Measurements from ENCODE around the gene RFX2.

The RFX2 gene

GRCh38 chr19:6126335-6126974, 16.2 kb upstream of the RFX2 start:
- H3K4me3 ChIP-seq = no peak overlapping the region
- H3K4me1 ChIP-seq = no peaks in the 10 kb centered on the region
- H3K27ac ChIP-seq = no peak overlapping the region
- H3K9ac ChIP-seq = no peak overlapping the region
- peaks cover 20 to 28% (median 22%) of the 10 kb centered on the region in 11 experiments for H3K9me3 ChIP-seq (replicated peaks in 1 of 11)
- no peaks in the 10 kb centered on the region for H4K20me1 ChIP-seq
- H3K36me3 ChIP-seq = no peaks in the 10 kb centered on the region
- no peaks in the 10 kb centered on the region for H3K27me3 ChIP-seq
- no peak overlapping the region for H3K4me2 ChIP-seq
- peak in 2 of 11 experiments; percentile 38 to 74; a peak in 4 of 22 replicates for TF ChIP-seq Cebpa-rat (IDR thresholded peaks at IDR 0.05)

- peaks cover 20 to 28% (median 22%) of the 10 kb centered on the region in 11 experiments for H3K9me3 ChIP-seq (replicated peaks in 1 of 11)
- no peak for TF ChIP-seq Cebpa-rat (IDR thresholded peaks at IDR 0.05)
- H3K4me1 ChIP-seq = peaks cover 0 to 5% (median under 1%) of the 10 kb centered on the region in 10 experiments; a peak in 7 of 20 replicates
- no peak overlapping the region for H3K9ac ChIP-seq
- no peaks in the 10 kb centered on the region for H4K20me1 ChIP-seq
- H3K4me3 ChIP-seq = no peak overlapping the region
- H3K27ac ChIP-seq = no peak overlapping the region
- no peak overlapping the region for H3K4me2 ChIP-seq
- H3K27me3 ChIP-seq = no peaks in the 10 kb centered on the region
- H3K36me3 ChIP-seq = no peaks in the 10 kb centered on the region
These were observed 15.3 kb upstream of the RFX2 start for GRCh38 chr19:6125571-6125989.

- Histone ChIP-seq H3K9ac (no peak overlapping the region), H3K27ac (no peak overlapping the region), H3K4me1 (peaks cover 7 to 18% (median 13%) of the 10 kb centered on the region in 10 experiments; a peak in 19 of 20 replicates), H3K9me3 (replicated peaks in 1 of 11) (peaks cover 13 to 23% (median 17%) of the 10 kb centered on the region in 11 experiments; a peak in 21 of 22 replicates), H3K36me3 (no peaks in the 10 kb centered on the region), H3K4me2 (no peak overlapping the region), H4K20me1 (no peaks in the 10 kb centered on the region), H3K4me3 (no peak overlapping the region), H3K27me3 (no peaks in the 10 kb centered on the region)
- no peak for TF ChIP-seq Cebpa-rat (IDR thresholded peaks at IDR 0.05)
These were observed 8.7 kb upstream of the RFX2 start for GRCh38 chr19:6119031-6119430.

- no peak overlapping the region for H3K9ac ChIP-seq
- no peaks in the 10 kb centered on the region for H4K20me1 ChIP-seq
- H3K4me3 ChIP-seq = no peak overlapping the region
- peaks cover 9 to 20% (median 14%) of the 10 kb centered on the region in 10 experiments; a peak in 19 of 20 replicates for H3K4me1 ChIP-seq
- no peak for TF ChIP-seq Cebpa-rat (IDR thresholded peaks at IDR 0.05)
- H3K9me3 ChIP-seq (replicated peaks in 1 of 11) = peaks cover 13 to 23% (median 17%) of the 10 kb centered on the region in 11 experiments; a peak in 21 of 22 replicates
- H3K4me2 ChIP-seq = no peak overlapping the region
- H3K27ac ChIP-seq = no peak overlapping the region
- H3K36me3 ChIP-seq = no peaks in the 10 kb centered on the region
- H3K27me3 ChIP-seq = no peaks in the 10 kb centered on the region
These were observed 7.7 kb upstream of the RFX2 start for GRCh38 chr19:6118043-6118442.

- Histone ChIP-seq H3K27me3 (no peaks in the 10 kb centered on the region), H3K4me2 (no peak overlapping the region), H3K36me3 (no peaks in the 10 kb centered on the region), H4K20me1 (no peaks in the 10 kb centered on the region), H3K27ac (no peak overlapping the region), H3K9me3 (replicated peaks in 1 of 11) (peaks cover 13 to 23% (median 17%) of the 10 kb centered on the region in 11 experiments; a peak in 21 of 22 replicates), H3K9ac (no peak overlapping the region), H3K4me3 (no peak overlapping the region), H3K4me1 (peaks cover 9 to 20% (median 14%) of the 10 kb centered on the region in 10 experiments; a peak in 19 of 20 replicates)
- TF ChIP-seq Cebpa-rat (IDR thresholded peaks at IDR 0.05) = no peak
These were observed 7.2 kb upstream of the RFX2 start for GRCh38 chr19:6117534-6117933.

- Histone ChIP-seq H3K9ac (no peak overlapping the region), H3K4me1 (peaks cover 9 to 20% (median 14%) of the 10 kb centered on the region in 10 experiments; a peak in 19 of 20 replicates), H3K27ac (no peak overlapping the region), H3K4me2 (peak overlapping the region in 1 of 11 experiments; percentile 4; a peak in 1 of 22 replicates), H3K9me3 (replicated peaks in 1 of 11) (peaks cover 13 to 23% (median 17%) of the 10 kb centered on the region in 11 experiments; a peak in 21 of 22 replicates), H3K4me3 (no peak overlapping the region), H3K36me3 (no peaks in the 10 kb centered on the region), H3K27me3 (no peaks in the 10 kb centered on the region), H4K20me1 (no peaks in the 10 kb centered on the region)
- TF ChIP-seq Cebpa-rat (IDR thresholded peaks at IDR 0.05) = no peak
These were observed 6.6 kb upstream of the RFX2 start for GRCh38 chr19:6116749-6117430.

- H3K9ac ChIP-seq = no peak overlapping the region
- no peaks in the 10 kb centered on the region for H3K27me3 ChIP-seq
- H4K20me1 ChIP-seq = no peaks in the 10 kb centered on the region
- no peaks in the 10 kb centered on the region for H3K36me3 ChIP-seq
- peaks cover 12 to 24% (median 14%) of the 10 kb centered on the region in 10 experiments; a peak in 19 of 20 replicates for H3K4me1 ChIP-seq
- no peak for TF ChIP-seq Cebpa-rat (IDR thresholded peaks at IDR 0.05)
- H3K4me2 ChIP-seq = no peak overlapping the region
- peaks cover 13 to 23% (median 17%) of the 10 kb centered on the region in 11 experiments; a peak in 21 of 22 replicates for H3K9me3 ChIP-seq (replicated peaks in 1 of 11)
- no peak overlapping the region for H3K4me3 ChIP-seq
- no peak overlapping the region for H3K27ac ChIP-seq
These were observed 5.7 kb upstream of the RFX2 start for GRCh38 chr19:6115992-6116391.

GRCh38 chr19:6113616-6114188, 3.4 kb upstream of the RFX2 start:
- Histone ChIP-seq H3K27me3 (peaks cover 14% of the 10 kb centered on the region in 11 experiments), H3K4me2 (peak overlapping the region in 1 of 11 experiments; percentile 19; a peak in 1 of 22 replicates)
- TF ChIP-seq Cebpa-rat (IDR thresholded peaks at IDR 0.05) = no peak

GRCh38 chr19:6109947-6110346, 353 bp downstream of the RFX2 start:
- Histone ChIP-seq H3K4me3 (peak overlapping the region; percentile 56 to 75 (median 66)), H3K4me1 (peaks cover 14 to 24% (median 18%) of the 10 kb centered on the region in 10 experiments), H4K20me1 (peaks cover 0 to 16% (median 8%) of the 10 kb centered on the region in 11 experiments; a peak in 5 of 22 replicates), H3K36me3 (no peaks in the 10 kb centered on the region), H3K9ac (peak overlapping the region; percentile 51 to 83 (median 68); a peak in 20 of 22 replicates), H3K27me3 (peaks cover 25 to 34% (median 32%) of the 10 kb centered on the region in 11 experiments), H3K9me3 (replicated peaks in 1 of 11) (no peaks in the 10 kb centered on the region), H3K27ac (peak overlapping the region in 5 of 11 experiments; percentile 16 to 78 (median 40); a peak in 6 of 22 replicates), H3K4me2 (peak overlapping the region; percentile 92 to 100 (median 96))
- TF ChIP-seq Cebpa-rat (IDR thresholded peaks at IDR 0.05) = no peak

More at GRCh38 chr19:6113616-6114188, 3.4 kb upstream of the RFX2 start:
- Histone ChIP-seq H3K36me3 (no peaks in the 10 kb centered on the region), H3K4me1 (peaks cover 14 to 24% (median 18%) of the 10 kb centered on the region in 10 experiments), H3K9me3 (replicated peaks in 1 of 11) (peaks cover 9 to 19% (median 12%) of the 10 kb centered on the region in 11 experiments; a peak in 20 of 22 replicates), H4K20me1 (peaks cover 0 to 12% (median 8%) of the 10 kb centered on the region in 11 experiments; a peak in 5 of 22 replicates), H3K27ac (no peak overlapping the region), H3K9ac (no peak overlapping the region), H3K4me3 (no peak overlapping the region)
